Liver (tissue), 9 donors: ENCODE results near the gene COMTD1. TPM values are rescaled to one million over a fixed set of nuclear protein-coding genes. Genes with fewer than 3 reads are reported as not detected.

Experiments used
- DNase-seq: peaks from one replicate; pipeline ENCODE4 v3.0.0-alpha.2; 2017; ENCODE audit warnings: low spot score
- H3K27ac ChIP-seq, 2 donors: one replicate each; pipeline ENCODE4 v1.7.0; 2013; ENCODE audit warnings: inconsistent platforms in 2 of 2, low read length in 2 of 2, control low read depth in 1 of 2, low read depth in 1 of 2, mild to moderate bottlenecking in 1 of 2
- H3K27me3 ChIP-seq, 4 donors: one replicate each; pipeline versions ENCODE4 v1.6.1 to v1.7.0; 2013; ENCODE audit warnings: low read length in 3 of 4, inconsistent platforms in 1 of 4, mild to moderate bottlenecking in 1 of 4, moderate library complexity in 1 of 4; ENCODE audit not compliant: control insufficient read depth in 4 of 4, insufficient read depth in 4 of 4
- H3K36me3 ChIP-seq, 4 donors: one replicate each; pipeline versions ENCODE4 v1.6.1 to v1.7.0; 2013; ENCODE audit warnings: low read length in 3 of 4, mild to moderate bottlenecking in 3 of 4, low read depth in 1 of 4, moderate library complexity in 1 of 4; ENCODE audit not compliant: control insufficient read depth in 4 of 4, insufficient read depth in 3 of 4
- H3K4me1 ChIP-seq, 4 donors: one replicate each; pipeline versions ENCODE4 v1.6.1 to v1.7.0; 2013; ENCODE audit warnings: low read length in 3 of 4, mild to moderate bottlenecking in 3 of 4, moderate library complexity in 1 of 4; ENCODE audit not compliant: control insufficient read depth in 4 of 4, insufficient read depth in 4 of 4
- H3K4me3 ChIP-seq, 3 donors: one replicate each; pipeline versions ENCODE4 v1.6.1 to v1.7.0; 2013; ENCODE audit warnings: low read length in 3 of 3, control low read depth in 1 of 3, low read depth in 1 of 3, mild to moderate bottlenecking in 1 of 3
- H3K9ac ChIP-seq, 2 donors: one replicate each; pipeline ENCODE4 v1.7.0; 2013; ENCODE audit warnings: low read length in 2 of 2, mild to moderate bottlenecking in 2 of 2, moderate library complexity in 2 of 2, control low read depth in 1 of 2, low read depth in 1 of 2
- H3K9me3 ChIP-seq, 4 donors: one replicate each; pipeline versions ENCODE4 v1.6.1 to v1.7.0; 2013; ENCODE audit warnings: low read length in 3 of 4; ENCODE audit not compliant: control insufficient read depth in 4 of 4
- EGR1 ChIP-seq, 2 donors: IDR thresholded peaks; 2 replicates each; pipeline ENCODE4 v1.6.1; 2016 to 2018; ENCODE audit warnings: antibody characterized with exemption in 2 of 2, low read depth in 2 of 2
- FOXA1 ChIP-seq: IDR thresholded peaks from 2 replicates; pipeline ENCODE4 v1.6.1; 2016; ENCODE audit warnings: antibody characterized with exemption
- FOXA2 ChIP-seq: IDR thresholded peaks from 2 replicates; pipeline ENCODE4 v1.6.1; 2016; ENCODE audit warnings: antibody characterized with exemption
- HNF4A ChIP-seq, 2 donors: conservative IDR thresholded peaks; 2 replicates each; pipeline ENCODE4 v1.6.1; 2016; ENCODE audit warnings: antibody characterized with exemption in 2 of 2, mild to moderate bottlenecking in 2 of 2
- HNF4G ChIP-seq: IDR thresholded peaks from 2 replicates; pipeline ENCODE4 v1.6.1; 2016; ENCODE audit warnings: antibody characterized with exemption
- NR2F2 ChIP-seq: IDR thresholded peaks from 2 replicates; pipeline ENCODE4 v1.6.1; 2016; ENCODE audit warnings: antibody characterized with exemption
- RXRA ChIP-seq, 2 donors: IDR thresholded peaks; 2 replicates each; pipeline ENCODE4 v1.6.1; 2017 to 2018; ENCODE audit warnings: antibody characterized with exemption in 2 of 2, mild to moderate bottlenecking in 1 of 2
- SP1 ChIP-seq: IDR thresholded peaks from 2 replicates; pipeline ENCODE4 v1.6.1; 2018; ENCODE audit warnings: antibody characterized with exemption, mild to moderate bottlenecking
- YY1 ChIP-seq: IDR thresholded peaks from 2 replicates; pipeline ENCODE4 v1.6.1; 2016; ENCODE audit warnings: antibody characterized with exemption, mild to moderate bottlenecking
- WGBS: extraction: QIAGEN DNeasy Blood & Tissue Kit; methylation state at CpG from one replicate; pipeline ENCODE4 v1.1.7; 2013; 5-methylcytosine and 5-hydroxymethylcytosine counted together
- polyA plus RNA-seq, 2 donors: library from polyadenylated mRNA; stranded (reverse) in 1 of 2; unstranded in 1 of 2; fragments of 200-250 nt in 1 of 2; fragments of >200 nt in 1 of 2; fragmentation: Nextera tagmentation in 1 of 2; extraction: Ambion mirVana in 1 of 2; gene quantifications; one replicate each; pipeline versions ENCODE4 v1.2.1 to v1.2.3, GENCODE V29; 2013 to 2015
- total RNA-seq, 2 donors: library from RNA; depleted of rRNA; stranded (reverse); fragments of >200 nt; gene quantifications; one replicate each; pipeline ENCODE4 v1.2.3, GENCODE V29; 2014
- TF ChIP-seq, protein P1 (sequence below): IDR thresholded peaks from 2 replicates; pipeline ENCODE4 v1.6.1; 2016; ENCODE audit warnings: antibody characterized with exemption
- TF ChIP-seq, protein P2 (sequence below): IDR thresholded peaks from 2 replicates; pipeline ENCODE4 v1.6.1; 2016; ENCODE audit warnings: antibody characterized with exemption, mild to moderate bottlenecking
- TF ChIP-seq, protein P3 (sequence below): IDR thresholded peaks from 2 replicates; pipeline ENCODE4 v1.6.1; 2016; ENCODE audit warnings: antibody characterized with exemption
- TF ChIP-seq, protein P4 (sequence below): fragments of 150-350 bp; IDR thresholded peaks from 2 replicates; pipeline ENCODE4 v1.5.1; 2017; ENCODE audit warnings: improper control_type of control experiment, low read depth, low read length; ENCODE audit not compliant: missing input control
- donor health status: healthy.
- donor health status: healthy.
- donor health status: healthy.
- donor health status: healthy.
- donor health status: healthy.

COMTD1 gene
- total and polyA plus RNA-seq, 4 donors: 6.5 to 44.2 (median 26.5) TPM

DNA sequence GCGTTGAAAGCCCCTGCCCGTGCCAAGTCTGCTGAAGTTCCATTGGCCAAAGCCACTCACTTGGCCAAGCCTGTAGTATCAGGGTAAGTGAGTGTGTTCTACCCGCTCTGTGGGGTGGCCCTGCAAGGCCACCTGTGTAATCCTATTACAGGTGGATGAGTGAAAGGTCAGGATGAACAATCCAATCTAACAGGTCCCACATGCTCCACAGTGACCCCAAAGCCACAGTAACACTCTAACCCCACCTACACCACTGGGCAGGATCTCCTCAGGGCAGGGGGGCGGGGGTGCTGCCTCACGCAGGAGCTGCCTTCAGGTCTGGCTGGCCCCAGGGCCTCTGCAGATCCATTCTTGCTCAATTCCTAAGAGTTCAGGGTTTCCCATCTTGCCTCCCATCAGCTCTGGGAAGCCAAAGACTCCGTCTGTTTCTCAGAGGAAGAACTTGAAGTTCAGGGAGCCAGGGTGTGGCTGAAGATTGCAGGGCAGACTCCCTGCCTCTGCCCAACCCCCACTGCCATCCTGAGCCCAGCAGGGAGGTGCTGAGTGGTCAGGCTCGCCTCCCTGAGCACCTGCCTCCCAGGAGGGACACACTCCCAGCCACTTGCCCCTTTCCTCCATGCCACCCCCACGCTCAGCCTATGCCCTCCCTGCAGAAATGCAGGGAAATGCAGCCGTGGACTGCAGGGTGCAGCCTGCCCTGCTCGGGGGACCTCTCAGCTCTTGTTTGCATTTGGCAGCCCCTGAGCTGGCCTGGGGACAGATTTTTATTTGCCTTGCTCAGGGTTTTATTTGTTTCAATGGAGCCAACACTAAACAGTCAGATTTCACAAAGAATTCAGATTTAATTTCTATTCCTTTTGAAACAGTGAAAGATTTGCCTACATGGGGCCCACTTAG lies 9.8 kb upstream of the COMTD1 start:
- Histone ChIP-seq H3K27me3 (no peaks in the 10 kb centered on the region), H3K4me1 (peaks cover 4 to 25% (median 21%) of the 10 kb centered on the region in 4 donors), H3K4me3 (no peak overlapping the region), H3K9me3 (no peaks in the 10 kb centered on the region), H3K27ac (peak overlapping the region; percentile 6 to 84), H3K36me3 (no peaks in the 10 kb centered on the region), H3K9ac (no peak overlapping the region)
- WGBS: 66% methylated on average over 10 of the region's 10 CpGs
- DNase-seq: no peak
- TF ChIP-seq FOXA1 (no peak), EGR1 (IDR thresholded peaks at IDR 0.05; ENCODE audit: low read depth in 2 of 2) (no peak), YY1 (no peak), NR2F2 (no peak), RXRA (IDR thresholded peaks at IDR 0.05) (no peak), FOXA2 (no peak)
- TF ChIP-seq, protein P1, sequence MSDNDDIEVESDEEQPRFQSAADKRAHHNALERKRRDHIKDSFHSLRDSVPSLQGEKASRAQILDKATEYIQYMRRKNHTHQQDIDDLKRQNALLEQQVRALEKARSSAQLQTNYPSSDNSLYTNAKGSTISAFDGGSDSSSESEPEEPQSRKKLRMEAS: no peak
- TF ChIP-seq, protein P2, sequence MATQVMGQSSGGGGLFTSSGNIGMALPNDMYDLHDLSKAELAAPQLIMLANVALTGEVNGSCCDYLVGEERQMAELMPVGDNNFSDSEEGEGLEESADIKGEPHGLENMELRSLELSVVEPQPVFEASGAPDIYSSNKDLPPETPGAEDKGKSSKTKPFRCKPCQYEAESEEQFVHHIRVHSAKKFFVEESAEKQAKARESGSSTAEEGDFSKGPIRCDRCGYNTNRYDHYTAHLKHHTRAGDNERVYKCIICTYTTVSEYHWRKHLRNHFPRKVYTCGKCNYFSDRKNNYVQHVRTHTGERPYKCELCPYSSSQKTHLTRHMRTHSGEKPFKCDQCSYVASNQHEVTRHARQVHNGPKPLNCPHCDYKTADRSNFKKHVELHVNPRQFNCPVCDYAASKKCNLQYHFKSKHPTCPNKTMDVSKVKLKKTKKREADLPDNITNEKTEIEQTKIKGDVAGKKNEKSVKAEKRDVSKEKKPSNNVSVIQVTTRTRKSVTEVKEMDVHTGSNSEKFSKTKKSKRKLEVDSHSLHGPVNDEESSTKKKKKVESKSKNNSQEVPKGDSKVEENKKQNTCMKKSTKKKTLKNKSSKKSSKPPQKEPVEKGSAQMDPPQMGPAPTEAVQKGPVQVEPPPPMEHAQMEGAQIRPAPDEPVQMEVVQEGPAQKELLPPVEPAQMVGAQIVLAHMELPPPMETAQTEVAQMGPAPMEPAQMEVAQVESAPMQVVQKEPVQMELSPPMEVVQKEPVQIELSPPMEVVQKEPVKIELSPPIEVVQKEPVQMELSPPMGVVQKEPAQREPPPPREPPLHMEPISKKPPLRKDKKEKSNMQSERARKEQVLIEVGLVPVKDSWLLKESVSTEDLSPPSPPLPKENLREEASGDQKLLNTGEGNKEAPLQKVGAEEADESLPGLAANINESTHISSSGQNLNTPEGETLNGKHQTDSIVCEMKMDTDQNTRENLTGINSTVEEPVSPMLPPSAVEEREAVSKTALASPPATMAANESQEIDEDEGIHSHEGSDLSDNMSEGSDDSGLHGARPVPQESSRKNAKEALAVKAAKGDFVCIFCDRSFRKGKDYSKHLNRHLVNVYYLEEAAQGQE: no peak

DNA sequence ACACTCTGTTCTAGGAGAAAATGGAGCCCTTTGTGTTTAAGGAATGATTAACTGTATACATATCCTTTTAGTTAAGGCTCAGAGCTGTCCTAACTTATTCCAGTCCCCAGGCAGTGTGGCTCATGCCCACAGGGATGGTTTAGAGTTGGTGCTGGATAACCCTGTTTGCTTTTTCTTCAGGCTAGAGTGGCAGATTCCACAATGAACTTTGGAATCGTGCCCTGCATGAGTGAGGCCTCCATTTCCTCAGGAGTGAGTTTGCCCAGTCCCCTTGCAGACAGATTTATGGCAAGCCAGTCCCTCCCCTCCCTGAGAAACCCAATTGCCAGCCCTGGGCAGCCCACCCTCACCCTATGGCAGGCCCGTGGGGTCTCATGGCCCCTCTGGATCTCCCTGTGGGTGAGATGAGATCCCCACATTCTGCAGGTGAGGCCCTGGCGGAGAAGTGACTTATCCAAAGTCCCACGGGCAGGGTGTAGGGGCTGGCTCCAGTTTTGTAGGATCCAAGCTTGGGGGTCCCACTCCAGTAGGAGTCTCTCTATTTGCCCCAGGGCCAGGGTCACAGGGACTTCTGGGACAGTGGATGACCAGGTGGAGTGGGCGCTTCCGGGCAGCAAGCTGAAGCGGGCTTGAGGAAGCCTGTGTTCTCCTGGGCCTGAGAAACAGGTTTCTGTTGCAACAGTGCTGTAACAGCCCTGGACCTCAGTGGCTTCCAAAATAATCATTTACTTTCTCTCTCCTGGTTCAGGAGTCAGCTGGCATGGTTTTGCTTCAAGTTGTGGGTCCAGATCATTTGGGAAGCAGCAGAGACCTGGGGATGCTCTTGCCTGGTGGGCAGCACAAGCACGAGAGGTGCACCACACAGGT lies 9.0 kb upstream of the COMTD1 start:
- Histone ChIP-seq H3K27me3 (no peaks in the 10 kb centered on the region), H3K36me3 (no peaks in the 10 kb centered on the region), H3K4me1 (peaks cover 4 to 25% (median 21%) of the 10 kb centered on the region in 4 donors), H3K9ac (no peak overlapping the region), H3K9me3 (no peaks in the 10 kb centered on the region), H3K27ac (peak overlapping the region; percentile 6 to 84), H3K4me3 (no peak overlapping the region)
- WGBS: 62% methylated on average over 8 of the region's 8 CpGs
- TF ChIP-seq, protein P3, sequence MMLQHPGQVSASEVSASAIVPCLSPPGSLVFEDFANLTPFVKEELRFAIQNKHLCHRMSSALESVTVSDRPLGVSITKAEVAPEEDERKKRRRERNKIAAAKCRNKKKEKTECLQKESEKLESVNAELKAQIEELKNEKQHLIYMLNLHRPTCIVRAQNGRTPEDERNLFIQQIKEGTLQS: no peak
- TF ChIP-seq FOXA1 (no peak), SP1 (no peak), FOXA2 (no peak), YY1 (no peak), HNF4G (no peak), HNF4A (conservative IDR thresholded peaks at IDR 0.05) (peak; percentile 14 to 36), RXRA (IDR thresholded peaks at IDR 0.05) (peak in 1 of 2 donors; percentile 26), EGR1 (IDR thresholded peaks at IDR 0.05; ENCODE audit: low read depth in 2 of 2) (no peak)
- TF ChIP-seq, protein P1: no peak
- TF ChIP-seq, protein P4, sequence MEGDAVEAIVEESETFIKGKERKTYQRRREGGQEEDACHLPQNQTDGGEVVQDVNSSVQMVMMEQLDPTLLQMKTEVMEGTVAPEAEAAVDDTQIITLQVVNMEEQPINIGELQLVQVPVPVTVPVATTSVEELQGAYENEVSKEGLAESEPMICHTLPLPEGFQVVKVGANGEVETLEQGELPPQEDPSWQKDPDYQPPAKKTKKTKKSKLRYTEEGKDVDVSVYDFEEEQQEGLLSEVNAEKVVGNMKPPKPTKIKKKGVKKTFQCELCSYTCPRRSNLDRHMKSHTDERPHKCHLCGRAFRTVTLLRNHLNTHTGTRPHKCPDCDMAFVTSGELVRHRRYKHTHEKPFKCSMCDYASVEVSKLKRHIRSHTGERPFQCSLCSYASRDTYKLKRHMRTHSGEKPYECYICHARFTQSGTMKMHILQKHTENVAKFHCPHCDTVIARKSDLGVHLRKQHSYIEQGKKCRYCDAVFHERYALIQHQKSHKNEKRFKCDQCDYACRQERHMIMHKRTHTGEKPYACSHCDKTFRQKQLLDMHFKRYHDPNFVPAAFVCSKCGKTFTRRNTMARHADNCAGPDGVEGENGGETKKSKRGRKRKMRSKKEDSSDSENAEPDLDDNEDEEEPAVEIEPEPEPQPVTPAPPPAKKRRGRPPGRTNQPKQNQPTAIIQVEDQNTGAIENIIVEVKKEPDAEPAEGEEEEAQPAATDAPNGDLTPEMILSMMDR: no peak
- TF ChIP-seq, protein P2: no peak
- no peak for DNase-seq
